GM12878 (cell line): ENCODE results near the gene TMEM88. TPM values are rescaled to one million over a fixed set of nuclear protein-coding genes. Genes with fewer than 3 reads are reported as not detected.
A peak's percentile ranks its signal among the peaks of the same experiment; 100 is the strongest.

Experiments
- BRCA1 ChIP-seq: IDR thresholded peaks from 2 replicates; pipeline ENCODE4 v1.6.1; 2011; ENCODE audit warnings: low read depth, low read length, improper control_type of control experiment
- CBFB ChIP-seq: IDR thresholded peaks from 2 replicates; pipeline ENCODE4 v1.6.1; 2016; ENCODE audit warnings: antibody characterized with exemption, low read depth
- E2F8 ChIP-seq: fragments of 450-650 bp; IDR thresholded peaks from 2 replicates; pipeline ENCODE4 v1.6.1; 2018; ENCODE audit warnings: mild to moderate bottlenecking, low read depth, moderate library complexity; ENCODE audit not compliant: partially characterized antibody
- GABPA ChIP-seq: IDR thresholded peaks from 2 replicates; pipeline ENCODE4 v1.6.1; 2014; ENCODE audit warnings: antibody characterized with exemption, low read depth, mild to moderate bottlenecking, inconsistent platforms
- IRF4 ChIP-seq: IDR thresholded peaks from 2 replicates; pipeline ENCODE4 v1.6.1; 2011; ENCODE audit warnings: low read depth, low read length
- IRF5 ChIP-seq: fragments of 450-650 bp; IDR thresholded peaks from 2 replicates; pipeline ENCODE4 v1.6.1; 2017; ENCODE audit warnings: borderline replicate concordance
- JUNB ChIP-seq: IDR thresholded peaks from 2 replicates; pipeline ENCODE4 v1.6.1; 2016; ENCODE audit warnings: antibody characterized with exemption, mild to moderate bottlenecking
- MAX ChIP-seq: IDR thresholded peaks from 2 replicates; pipeline ENCODE4 v1.6.1; 2012; ENCODE audit warnings: low read depth, low read length, improper control_type of control experiment
- PBX3 ChIP-seq: IDR thresholded peaks from 2 replicates; pipeline ENCODE4 v1.6.1; 2011; ENCODE audit warnings: mild to moderate bottlenecking, low read depth, low read length, moderate library complexity; ENCODE audit not compliant: insufficient replicate concordance
- POLR2A ChIP-seq: IDR thresholded peaks from 2 replicates; pipeline ENCODE4 v1.6.1; 2011; ENCODE audit warnings: low read depth, mild to moderate bottlenecking, low read length
- POU2F2 ChIP-seq: IDR thresholded peaks from 3 replicates; pipeline ENCODE4 v1.6.1; 2011; ENCODE audit warnings: low read depth, mild to moderate bottlenecking, low read length, borderline replicate concordance
- RBBP5 ChIP-seq: fragments of 200-600 bp; sonication (generic); conservative IDR thresholded peaks from 2 replicates; pipeline ENCODE4 v1.6.1; 2016
- RELA ChIP-seq: fragments of 450-650 bp; IDR thresholded peaks from 2 replicates; pipeline ENCODE4 v1.8.0; 2014; ENCODE audit warnings: borderline replicate concordance; ENCODE audit not compliant: partially characterized antibody
- SIX5 ChIP-seq: IDR thresholded peaks from 2 replicates; pipeline ENCODE4 v1.6.1; 2011; ENCODE audit warnings: mild to moderate bottlenecking, low read depth, low read length, moderate library complexity; ENCODE audit not compliant: severe bottlenecking
- SMARCA5 ChIP-seq: fragments of 450-650 bp; IDR thresholded peaks from 2 replicates; pipeline ENCODE4 v1.6.1; 2017; ENCODE audit warnings: mild to moderate bottlenecking
- SP1 ChIP-seq: IDR thresholded peaks from one replicate; pipeline ENCODE4 v1.6.1; 2011; ENCODE audit warnings: low read depth, low read length
- ZBTB4 ChIP-seq: fragments of 450-650 bp; formaldehyde crosslinking; IDR thresholded peaks from 2 replicates; pipeline ENCODE4 v1.4.0; 2022; ENCODE audit warnings: mild to moderate bottlenecking, moderate library complexity
- polyA plus RNA-seq, 11 experiments: library from polyadenylated mRNA; depleted of rRNA in 4 of 11; unstranded in 6 of 11; stranded (reverse) in 5 of 11; fragments of >200 nt; fragmentation: Nextera tagmentation in 4 of 11; fragmentation: Illumina TruSeq in 1 of 11; extraction: Ambion mirVana in 4 of 11; extraction: Trizol in 1 of 11; gene quantifications; 1 replicate in 1 of 11; 2 replicates in 10 of 11; pipeline versions ENCODE4 v1.2.1 to v1.2.3, GENCODE V29; 2011 to 2016; ENCODE audit warnings: inconsistent platforms in 2 of 11, missing spikeins in 2 of 11, low read depth in 1 of 11
- total RNA-seq, 4 experiments: library from RNA; depleted of rRNA in 3 of 4; stranded (reverse); fragments of >200 nt in 3 of 4; fragmentation: Illumina TruSeq in 1 of 4; extraction: Trizol in 1 of 4; gene quantifications; 2 replicates each; pipeline versions ENCODE4 v1.2.1 to v1.2.3, GENCODE V29; 2013 to 2021

Gene TMEM88
- total and polyA plus RNA-seq, 10 of the 15 experiments (the other 5 are each of a cell fraction or from before 2014, with no cell fraction given): 0.21 to 2.2 (median 0.62) TPM; not detected in 5

- TF ChIP-seq E2F8 (no peak), BRCA1 (0 out of 2 replicates have a peak, but pooled peaks have one; percentile 14), ZBTB4 (CRISPR knock-in tag) (no peak), IRF4 (peak; percentile 16; the same call in 1 of the 2 replicates), RBBP5 (no peak), SMARCA5 (peak; percentile 95), POU2F2 (peak; percentile 37; the same call in 1 of the 3 replicates), PBX3 (no peak), JUNB (0 out of 2 replicates have a peak, but pooled peaks have one; percentile 40), SP1 (peak; percentile 69), POLR2A (peak; percentile 82), SIX5 (no peak), MAX (peak; percentile 67), GABPA (no peak), IRF5 (no peak), RELA (peak; percentile 99), CBFB (peak; percentile 53; the same call in 1 of the 2 replicates)
Observed at GRCh38 chr17:7842380-7843256, 12.2 kb upstream of the TMEM88 start (continued).
